ENCODE results near the gene ACVR1. TPM values are rescaled to one million over a fixed set of nuclear protein-coding genes. Genes with fewer than 3 reads are reported as not detected.
"Not testable (repeated sequence)": the region's sequence is repeated elsewhere in the genome, so short reads cannot be mapped to it uniquely, and the experiment has no call there.

The ACVR1 gene
- total RNA-seq, 1 donor from 2014 or later: 29.9 TPM

DNA sequence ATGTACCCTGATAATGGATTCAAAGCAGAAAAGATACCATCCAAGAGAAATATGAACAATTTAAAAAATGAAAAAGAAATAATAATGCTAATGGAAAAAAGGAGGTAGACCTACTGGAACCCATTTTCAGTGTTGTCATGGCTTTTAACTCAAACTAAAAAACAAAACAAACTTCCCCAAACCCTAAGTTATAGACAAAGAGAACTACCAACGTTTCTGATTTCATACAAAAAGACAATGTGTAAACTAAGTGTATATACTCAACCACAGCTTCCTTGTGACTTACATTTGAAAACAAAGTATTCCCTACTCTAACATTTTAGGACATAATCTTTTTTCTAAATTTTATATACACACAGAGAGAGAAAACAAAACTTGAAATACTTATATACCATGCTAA lies 45.9 kb downstream of the ACVR1 start:
- H3K36me3 Mint-ChIP-seq (ENCODE audit: low read depth, unreplicated experiment): peaks cover 13% of the 10 kb centered on the region
- peaks cover 9% of the 10 kb centered on the region for H3K4me1 Mint-ChIP-seq (ENCODE audit: unreplicated experiment)
- H3K9me3 Mint-ChIP-seq (ENCODE audit: unreplicated experiment): no peaks in the 10 kb centered on the region
- H3K27ac Mint-ChIP-seq (ENCODE audit: unreplicated experiment): no peak overlapping the region
- no peak overlapping the region for H3K4me3 Mint-ChIP-seq (ENCODE audit: unreplicated experiment)
- H3K27me3 Mint-ChIP-seq (ENCODE audit: unreplicated experiment): peaks cover 2% of the 10 kb centered on the region
- no peak for DNase-seq (ENCODE audit: low spot score)
- TF ChIP-seq, protein P1, sequence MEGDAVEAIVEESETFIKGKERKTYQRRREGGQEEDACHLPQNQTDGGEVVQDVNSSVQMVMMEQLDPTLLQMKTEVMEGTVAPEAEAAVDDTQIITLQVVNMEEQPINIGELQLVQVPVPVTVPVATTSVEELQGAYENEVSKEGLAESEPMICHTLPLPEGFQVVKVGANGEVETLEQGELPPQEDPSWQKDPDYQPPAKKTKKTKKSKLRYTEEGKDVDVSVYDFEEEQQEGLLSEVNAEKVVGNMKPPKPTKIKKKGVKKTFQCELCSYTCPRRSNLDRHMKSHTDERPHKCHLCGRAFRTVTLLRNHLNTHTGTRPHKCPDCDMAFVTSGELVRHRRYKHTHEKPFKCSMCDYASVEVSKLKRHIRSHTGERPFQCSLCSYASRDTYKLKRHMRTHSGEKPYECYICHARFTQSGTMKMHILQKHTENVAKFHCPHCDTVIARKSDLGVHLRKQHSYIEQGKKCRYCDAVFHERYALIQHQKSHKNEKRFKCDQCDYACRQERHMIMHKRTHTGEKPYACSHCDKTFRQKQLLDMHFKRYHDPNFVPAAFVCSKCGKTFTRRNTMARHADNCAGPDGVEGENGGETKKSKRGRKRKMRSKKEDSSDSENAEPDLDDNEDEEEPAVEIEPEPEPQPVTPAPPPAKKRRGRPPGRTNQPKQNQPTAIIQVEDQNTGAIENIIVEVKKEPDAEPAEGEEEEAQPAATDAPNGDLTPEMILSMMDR (IDR thresholded peaks at IDR 0.05; ENCODE audit: unreplicated experiment): no peak

DNA sequence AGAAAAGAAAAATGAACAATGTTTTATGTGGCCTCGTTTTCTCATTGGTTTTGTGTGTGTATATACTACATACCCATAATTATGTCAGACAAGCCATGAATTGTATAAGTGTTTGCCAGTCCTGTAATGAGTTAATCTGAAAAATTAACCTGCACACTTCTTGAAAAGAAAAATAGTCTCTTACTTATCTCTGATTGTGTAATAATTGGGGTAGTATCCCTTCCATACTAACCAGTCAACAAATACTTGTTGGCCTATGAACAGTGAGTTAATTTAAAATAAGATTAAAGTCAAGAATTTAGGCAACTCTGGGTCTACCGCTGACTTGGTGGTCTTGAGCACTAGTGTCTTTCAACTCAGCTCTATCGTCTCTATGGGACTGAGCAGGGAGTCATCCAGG lies 48.8 kb downstream of the ACVR1 start:
- no peak overlapping the region for H3K4me3 Mint-ChIP-seq (ENCODE audit: unreplicated experiment)
- H3K27ac Mint-ChIP-seq (ENCODE audit: unreplicated experiment): no peak overlapping the region
- TF ChIP-seq, protein P1 (IDR thresholded peaks at IDR 0.05; ENCODE audit: unreplicated experiment): no peak
- H3K36me3 Mint-ChIP-seq (ENCODE audit: low read depth, unreplicated experiment): peaks cover 13% of the 10 kb centered on the region
- H3K4me1 Mint-ChIP-seq (ENCODE audit: unreplicated experiment): peaks cover 8% of the 10 kb centered on the region
- no peak for DNase-seq (ENCODE audit: low spot score)
- H3K27me3 Mint-ChIP-seq (ENCODE audit: unreplicated experiment): no peaks in the 10 kb centered on the region
- H3K9me3 Mint-ChIP-seq (ENCODE audit: unreplicated experiment): no peaks in the 10 kb centered on the region

DNA sequence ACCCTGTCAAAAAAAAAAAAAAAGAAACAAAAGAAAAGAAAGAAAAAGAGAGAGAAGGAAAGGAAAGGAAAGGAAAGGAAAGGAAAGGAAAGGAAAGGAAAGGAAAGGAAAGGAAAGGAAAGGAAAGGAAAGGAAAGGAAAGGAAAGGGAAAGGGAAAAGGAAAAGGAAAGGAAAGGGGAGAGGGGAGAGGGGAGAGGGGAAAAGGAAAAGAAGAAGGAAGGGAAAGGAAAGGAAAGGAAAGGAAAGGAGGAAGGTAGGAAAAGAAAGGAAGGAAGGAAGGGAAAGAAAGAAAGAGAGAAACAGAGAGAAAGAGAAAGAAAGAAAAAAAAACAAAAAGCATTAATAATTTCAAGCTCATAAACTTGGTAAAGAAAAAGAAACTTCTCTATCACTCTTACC lies 49.5 kb downstream of the ACVR1 start:
- peaks cover 14% of the 10 kb centered on the region for H3K4me1 Mint-ChIP-seq (ENCODE audit: unreplicated experiment)
- not testable (repeated sequence) for H3K27me3 Mint-ChIP-seq (ENCODE audit: unreplicated experiment); H3K4me3 Mint-ChIP-seq (ENCODE audit: unreplicated experiment); H3K9me3 Mint-ChIP-seq (ENCODE audit: unreplicated experiment); H3K27ac Mint-ChIP-seq (ENCODE audit: unreplicated experiment); DNase-seq (ENCODE audit: low spot score)
- H3K36me3 Mint-ChIP-seq (ENCODE audit: low read depth, unreplicated experiment): peaks cover 13% of the 10 kb centered on the region

GRCh38 chr2:157825885-157826284 lies 50.2 kb downstream of the ACVR1 start:
- Mint-ChIP-seq H3K27ac (ENCODE audit: unreplicated experiment) (no peak overlapping the region), H3K4me3 (ENCODE audit: unreplicated experiment) (no peak overlapping the region), H3K9me3 (ENCODE audit: unreplicated experiment) (no peaks in the 10 kb centered on the region), H3K4me1 (ENCODE audit: unreplicated experiment) (peaks cover 14% of the 10 kb centered on the region), H3K36me3 (ENCODE audit: low read depth, unreplicated experiment) (peaks cover 13% of the 10 kb centered on the region), H3K27me3 (ENCODE audit: unreplicated experiment) (no peaks in the 10 kb centered on the region)
- TF ChIP-seq, protein P1 (IDR thresholded peaks at IDR 0.05; ENCODE audit: unreplicated experiment): no peak
- DNase-seq (ENCODE audit: low spot score): no peak

DNA sequence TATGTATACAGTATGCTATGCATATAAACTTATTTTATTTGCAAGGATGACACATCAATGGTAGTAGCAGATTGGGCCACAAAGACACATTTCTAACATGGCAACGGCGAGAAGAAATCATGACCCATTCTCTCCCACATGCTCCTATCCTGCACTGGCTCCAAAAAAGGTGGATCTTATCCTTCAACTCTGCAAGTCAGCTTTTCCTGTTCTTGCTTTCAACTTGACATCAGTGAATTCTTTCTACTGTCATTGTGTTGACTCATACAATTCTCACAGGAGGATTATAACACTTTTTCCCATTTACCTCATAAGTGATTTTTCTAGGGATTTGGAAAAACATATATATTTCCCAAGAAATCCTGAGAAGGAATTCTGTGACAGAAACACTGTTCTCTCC lies 53.1 kb downstream of the ACVR1 start:
- TF ChIP-seq, protein P1 (IDR thresholded peaks at IDR 0.05; ENCODE audit: unreplicated experiment): no peak
- no peak for DNase-seq (ENCODE audit: low spot score)
- Mint-ChIP-seq H3K36me3 (ENCODE audit: low read depth, unreplicated experiment) (peaks cover 14% of the 10 kb centered on the region), H3K27me3 (ENCODE audit: unreplicated experiment) (no peaks in the 10 kb centered on the region), H3K4me3 (ENCODE audit: unreplicated experiment) (no peak overlapping the region), H3K9me3 (ENCODE audit: unreplicated experiment) (no peaks in the 10 kb centered on the region), H3K4me1 (ENCODE audit: unreplicated experiment) (peaks cover 33% of the 10 kb centered on the region), H3K27ac (ENCODE audit: unreplicated experiment) (no peak overlapping the region)

- no peak overlapping the region for H3K4me3 Mint-ChIP-seq (ENCODE audit: unreplicated experiment)
- DNase-seq (ENCODE audit: low spot score): no peak
- H3K9me3 Mint-ChIP-seq (ENCODE audit: unreplicated experiment): no peaks in the 10 kb centered on the region
- H3K27ac Mint-ChIP-seq (ENCODE audit: unreplicated experiment): no peak overlapping the region
- H3K36me3 Mint-ChIP-seq (ENCODE audit: low read depth, unreplicated experiment): peaks cover 14% of the 10 kb centered on the region
- no peaks in the 10 kb centered on the region for H3K27me3 Mint-ChIP-seq (ENCODE audit: unreplicated experiment)
- peaks cover 33% of the 10 kb centered on the region for H3K4me1 Mint-ChIP-seq (ENCODE audit: unreplicated experiment)
- TF ChIP-seq, protein P1 (IDR thresholded peaks at IDR 0.05; ENCODE audit: unreplicated experiment): no peak
These were observed 53.6 kb downstream of the ACVR1 start for GRCh38 chr2:157822533-157822932.
